HuH-7 (cell line): ENCODE data around the gene NXN.
"Not testable (repeated sequence)": the region's sequence is repeated elsewhere in the genome, so short reads cannot be mapped to it uniquely, and the experiment has no call there.

ENCODE experiments used
- DNase-seq: peaks from one replicate; pipeline ENCODE4 v3.0.0; 2011; ENCODE audit warnings: low spot score

Gene NXN

GRCh38 chr17:917941-918740 lies 61.4 kb downstream of the NXN start:
- DNase-seq, result no peak

- no peak for DNase-seq
Measured at GRCh38 chr17:917391-917811, 62.2 kb downstream of the NXN start.

GRCh38 chr17:916315-916714 lies 63.3 kb downstream of the NXN start:
- no peak for DNase-seq

- no peak for DNase-seq
Measured at GRCh38 chr17:915538-916201, 63.9 kb downstream of the NXN start.

GRCh38 chr17:914561-914960 lies 65.0 kb downstream of the NXN start:
- no peak for DNase-seq

GRCh38 chr17:913207-913606 lies 66.4 kb downstream of the NXN start:
- no peak for DNase-seq

GRCh38 chr17:909642-910323 lies 69.8 kb downstream of the NXN start:
- DNase-seq, result no peak

- no peak for DNase-seq
Measured at GRCh38 chr17:907725-908124, 71.9 kb downstream of the NXN start.

GRCh38 chr17:905708-906107 lies 73.9 kb downstream of the NXN start:
- DNase-seq, result not testable (repeated sequence)

- DNase-seq, result no peak
Measured at GRCh38 chr17:903691-904481, 75.7 kb downstream of the NXN start.

- DNase-seq, result no peak
Measured at GRCh38 chr17:902463-902862, 77.1 kb downstream of the NXN start.

GRCh38 chr17:901964-902363 lies 77.6 kb downstream of the NXN start:
- DNase-seq, result no peak

GRCh38 chr17:901191-901950 lies 78.2 kb downstream of the NXN start:
- no peak for DNase-seq

GRCh38 chr17:900336-900934 lies 79.1 kb downstream of the NXN start:
- no peak for DNase-seq

GRCh38 chr17:897970-898619 lies 81.5 kb downstream of the NXN start:
- DNase-seq, result no peak

- DNase-seq, result no peak
Measured at GRCh38 chr17:896953-897661, 82.5 kb downstream of the NXN start.

GRCh38 chr17:896454-896853 lies 83.1 kb downstream of the NXN start:
- no peak for DNase-seq

GRCh38 chr17:892958-893357 lies 86.6 kb downstream of the NXN start:
- no peak for DNase-seq

GRCh38 chr17:888998-889441 lies 90.6 kb downstream of the NXN start:
- DNase-seq, result no peak
